SK-N-SH (cell line): Measurements from ENCODE around the gene COL28A1. TPM values are rescaled to one million over a fixed set of nuclear protein-coding genes. Genes with fewer than 3 reads are reported as not detected.
A peak's percentile ranks its signal among the peaks of the same experiment; 100 is the strongest.

Experiments used
- CTCF ChIA-PET: fragments of 300-600, 350-600 bp; formaldehyde crosslinking; extraction: SDS; loops from one replicate; lab custom pipeline; 2021; lab: Yijun Ruan, JAX
- POLR2A ChIA-PET: fragments of 350-600 bp; sonication (Branson Sonifier 250); formaldehyde crosslinking; extraction: SDS; loops from one replicate; lab custom pipeline; 2020; ENCODE audit warnings: antibody characterized with exemption, inconsistent platforms; lab: Yijun Ruan, JAX
- DNase-seq: peaks from one replicate; pipeline ENCODE4 v3.0.0; 2012
- H2AFZ ChIP-seq: fragments of 200-600 bp; sonication (generic); 2 replicates; pipeline ENCODE4 v1.8.1; 2016; ENCODE audit warnings: antibody characterized with exemption, mild to moderate bottlenecking, low read depth
- H3F3A ChIP-seq: fragments of 200-600 bp; sonication (generic); replicated peaks from 2 replicates; pipeline ENCODE3; 2016; ENCODE audit warnings: antibody characterized with exemption, mild to moderate bottlenecking; ENCODE audit not compliant: insufficient read depth
- H3K27ac ChIP-seq, 2 experiments: fragments of 200-500 bp in 1 of 2; fragments of 200-600 bp in 1 of 2; sonication (Bioruptor generic) in 1 of 2; sonication (generic), shearing (Covaris generic) in 1 of 2; 2 replicates each; pipeline versions ENCODE4 v1.5.1 to v1.6.1; 2014 to 2016; ENCODE audit warnings: low read depth in 2 of 2, inconsistent platforms in 1 of 2, low read length in 1 of 2, mild to moderate bottlenecking in 1 of 2, mixed read lengths in 1 of 2
- H3K27me3 ChIP-seq: fragments of 200-600 bp; sonication (generic), shearing (Covaris generic); 2 replicates; pipeline ENCODE4 v1.6.1; 2016; ENCODE audit warnings: mixed run types; ENCODE audit not compliant: insufficient read depth
- H3K36me3 ChIP-seq, 2 experiments: fragments of 200-500 bp in 1 of 2; fragments of 200-600 bp in 1 of 2; sonication (Bioruptor generic) in 1 of 2; sonication (generic) in 1 of 2; replicated peaks in 1 of 2; 2 replicates each; pipeline versions ENCODE3 to v1.5.1; 2014 to 2016; ENCODE audit warnings: low read length in 1 of 2, mild to moderate bottlenecking in 1 of 2; ENCODE audit not compliant: insufficient read depth in 2 of 2, control insufficient read depth in 1 of 2
- H3K4me1 ChIP-seq, 2 experiments: fragments of 200-500 bp in 1 of 2; fragments of 200-600 bp in 1 of 2; sonication (Bioruptor generic) in 1 of 2; sonication (generic), shearing (Covaris generic) in 1 of 2; 2 replicates each; pipeline versions ENCODE4 v1.5.1 to v1.6.1; 2014 to 2016; ENCODE audit warnings: low read depth in 1 of 2, low read length in 1 of 2, mixed run types in 1 of 2; ENCODE audit not compliant: insufficient read depth in 2 of 2, control insufficient read depth in 1 of 2
- H3K4me2 ChIP-seq: fragments of 200-600 bp; sonication (generic), shearing (Covaris generic); 2 replicates; pipeline ENCODE4 v1.6.1; 2017; ENCODE audit warnings: mixed run types
- H3K4me3 ChIP-seq, 2 experiments: fragments of 200-500 bp in 1 of 2; fragments of 200-600 bp in 1 of 2; sonication (Bioruptor generic) in 1 of 2; sonication (generic), shearing (Covaris generic) in 1 of 2; 2 replicates each; pipeline versions ENCODE4 v1.5.1 to v1.8.1; 2014 to 2016; ENCODE audit warnings: low read depth in 2 of 2, inconsistent platforms in 1 of 2, low read length in 1 of 2, mild to moderate bottlenecking in 1 of 2, mixed read lengths in 1 of 2, moderate library complexity in 1 of 2
- H3K79me2 ChIP-seq: fragments of 200-600 bp; sonication (generic); 2 replicates; pipeline ENCODE4 v1.8.1; 2017; ENCODE audit warnings: mild to moderate bottlenecking; ENCODE audit not compliant: insufficient read depth
- H3K9ac ChIP-seq: fragments of 200-600 bp; sonication (generic); 2 replicates; pipeline ENCODE4 v1.6.1; 2017; ENCODE audit warnings: mixed run types
- H3K9me2 ChIP-seq: fragments of 200-600 bp; sonication (generic); 2 replicates; pipeline ENCODE4 v1.6.1; 2017; ENCODE audit warnings: mixed run types
- H3K9me3 ChIP-seq: fragments of 200-600 bp; sonication (generic); 2 replicates; pipeline ENCODE4 v1.6.1; 2017; ENCODE audit warnings: mixed run types, mild to moderate bottlenecking, moderate library complexity
- H4K20me1 ChIP-seq: fragments of 200-600 bp; sonication (generic); 2 replicates; pipeline ENCODE4 v1.6.1; 2017; ENCODE audit warnings: mild to moderate bottlenecking, mixed run types; ENCODE audit not compliant: insufficient read depth
- CHD2 ChIP-seq: fragments of 150-350 bp; IDR thresholded peaks from 2 replicates; pipeline ENCODE4 v1.6.1; 2018; ENCODE audit warnings: low read length; ENCODE audit not compliant: partially characterized antibody
- ELF1 ChIP-seq: IDR thresholded peaks from 2 replicates; pipeline ENCODE4 v1.4.0; 2012
- EZH2phosphoT487 ChIP-seq: fragments of 200-600 bp; sonication (generic); IDR thresholded peaks from 2 replicates; pipeline ENCODE4 v1.6.1; 2017; ENCODE audit warnings: low read depth, mixed run types, mild to moderate bottlenecking, antibody characterized with exemption, moderate library complexity, borderline replicate concordance
- FOSL2 ChIP-seq: IDR thresholded peaks from 2 replicates; pipeline ENCODE4 v1.4.0; 2012; ENCODE audit warnings: low read depth, mild to moderate bottlenecking, moderate library complexity, borderline replicate concordance
- FOXJ3 ChIP-seq: sonication (generic); formaldehyde crosslinking; IDR thresholded peaks from 2 replicates; pipeline ENCODE4 v1.5.1; 2020; ENCODE audit warnings: mild to moderate bottlenecking, missing genetic modification reagents
- GABPA ChIP-seq: IDR thresholded peaks from 2 replicates; pipeline ENCODE4 v1.4.0; 2012; ENCODE audit warnings: low read depth, mild to moderate bottlenecking
- GATA2 ChIP-seq: sonication (generic); formaldehyde crosslinking; IDR thresholded peaks from 2 replicates; pipeline ENCODE4 v1.5.0; 2020; ENCODE audit warnings: mild to moderate bottlenecking, missing genetic modification reagents
- JUND ChIP-seq: IDR thresholded peaks from 2 replicates; pipeline ENCODE4 v1.4.0; 2012
- MAX ChIP-seq: IDR thresholded peaks from 2 replicates; pipeline ENCODE4 v1.4.0; 2012; ENCODE audit warnings: low read depth
- MEF2A ChIP-seq: IDR thresholded peaks from 2 replicates; pipeline ENCODE4 v1.4.0; 2012; ENCODE audit warnings: low read depth, borderline replicate concordance
- MXI1 ChIP-seq: IDR thresholded peaks from 2 replicates; pipeline ENCODE4 v1.6.1; 2012; ENCODE audit warnings: mild to moderate bottlenecking, low read depth, low read length, improper control_type of control experiment
- NRF1 ChIP-seq: IDR thresholded peaks from 2 replicates; pipeline ENCODE4 v1.6.1; 2012; ENCODE audit warnings: low read depth, mild to moderate bottlenecking, low read length
- POLR2AphosphoS5 ChIP-seq: IDR thresholded peaks from 2 replicates; pipeline ENCODE4 v1.6.1; 2012; ENCODE audit warnings: low read depth, low read length
- RCOR1 ChIP-seq: fragments of 150-350 bp; IDR thresholded peaks from 2 replicates; pipeline ENCODE4 v1.6.1; 2017; ENCODE audit warnings: antibody characterized with exemption, low read length
- RXRA ChIP-seq: IDR thresholded peaks from 2 replicates; pipeline ENCODE4 v1.4.0; 2012; ENCODE audit warnings: low read depth, mild to moderate bottlenecking, borderline replicate concordance
- SIN3A ChIP-seq: IDR thresholded peaks from 2 replicates; pipeline ENCODE4 v1.6.1; 2012; ENCODE audit warnings: low read depth, mild to moderate bottlenecking, low read length, moderate library complexity, borderline replicate concordance
- SMC3 ChIP-seq: IDR thresholded peaks from 2 replicates; pipeline ENCODE4 v1.6.1; 2012; ENCODE audit warnings: low read depth, low read length, improper control_type of control experiment
- TAF1 ChIP-seq: IDR thresholded peaks from 2 replicates; pipeline ENCODE4 v1.6.1; 2012; ENCODE audit warnings: low read depth, mild to moderate bottlenecking, low read length, moderate library complexity, borderline replicate concordance
- USF2 ChIP-seq: fragments of 150-350 bp; IDR thresholded peaks from 2 replicates; pipeline ENCODE4 v1.6.1; 2017; ENCODE audit warnings: antibody characterized with exemption, low read length, low read depth, borderline replicate concordance
- YY1 ChIP-seq: IDR thresholded peaks from 2 replicates; pipeline ENCODE4 v1.4.0; 2012; ENCODE audit warnings: low read depth, mild to moderate bottlenecking
- WGBS: methylation state at CpG from one replicate; pipeline ENCODE4 v1.1.6; 2017; ENCODE audit warnings: low lambda C conversion rate; 5-methylcytosine and 5-hydroxymethylcytosine counted together
- polyA plus RNA-seq, 3 experiments: library from polyadenylated mRNA; depleted of rRNA; stranded (reverse); fragments of >200 nt; gene quantifications; 2 replicates each; pipeline ENCODE4 v1.2.3, GENCODE V29; 2012
- TF ChIP-seq, protein P1 (sequence below): IDR thresholded peaks from 2 replicates; pipeline ENCODE4 v1.4.0; 2012; ENCODE audit warnings: low read depth, borderline replicate concordance
- TF ChIP-seq, protein P2 (sequence below): fragments of 200-600 bp; sonication (generic); IDR thresholded peaks from 2 replicates; pipeline ENCODE4 v1.6.1; 2017; ENCODE audit warnings: antibody characterized with exemption, mild to moderate bottlenecking, moderate library complexity

The COL28A1 gene
- polyA plus RNA-seq, 1 of the 3 experiments (the other 2 are of a cell fraction): not detected

DNA sequence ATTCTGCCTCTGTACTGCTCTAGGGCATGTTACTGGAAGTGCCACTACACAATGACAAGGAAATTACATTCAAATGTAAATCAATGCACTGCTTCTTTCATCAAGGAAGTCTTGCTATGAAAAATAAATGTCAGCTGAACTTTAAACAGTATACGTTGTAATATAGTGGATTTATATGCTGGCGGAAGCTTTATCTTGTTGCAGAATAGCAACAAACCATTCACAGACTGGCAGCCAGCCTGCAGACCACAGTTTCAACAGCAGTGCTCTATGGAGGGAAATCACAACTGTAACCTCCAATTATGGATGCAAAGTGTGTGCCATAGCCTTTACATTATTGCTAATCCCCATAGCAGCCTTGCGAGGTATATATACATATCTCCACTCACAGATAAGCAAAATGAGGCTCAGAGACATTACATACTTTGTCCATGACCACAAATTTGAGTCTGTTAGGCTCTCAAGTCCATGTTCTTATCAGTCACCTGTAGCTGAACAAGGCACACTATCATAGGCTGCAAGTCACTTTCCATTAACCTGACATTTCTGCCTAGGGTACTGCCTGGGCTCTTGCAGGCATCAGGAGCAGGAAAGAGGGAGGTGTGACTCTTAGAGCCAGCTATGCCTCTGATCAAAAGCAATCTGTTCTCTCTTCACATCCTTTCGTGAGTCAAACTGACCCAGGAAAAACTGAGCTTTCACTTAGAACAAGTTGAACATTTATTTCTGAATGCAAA lies 22.6 kb downstream of the COL28A1 start:
- no peak overlapping the region for H3K9ac ChIP-seq
- H3K27me3 ChIP-seq: no peaks in the 10 kb centered on the region
- H3K4me1 ChIP-seq: peaks cover 0 to 10% of the 10 kb centered on the region in 2 experiments; a peak in 2 of 4 replicates
- DNase-seq: no peak
- ChIA-PET POLR2A (no interaction called here), CTCF (interaction anchor here (0.9 to 1.7 kb wide), 5 partner anchors 13 to 410 kb away, joined by 3 to 6 read pairs (median 3); no protein-coding TSS in a partner anchor)
- no peak for TF ChIP-seq NRF1
- TF ChIP-seq, protein P1, sequence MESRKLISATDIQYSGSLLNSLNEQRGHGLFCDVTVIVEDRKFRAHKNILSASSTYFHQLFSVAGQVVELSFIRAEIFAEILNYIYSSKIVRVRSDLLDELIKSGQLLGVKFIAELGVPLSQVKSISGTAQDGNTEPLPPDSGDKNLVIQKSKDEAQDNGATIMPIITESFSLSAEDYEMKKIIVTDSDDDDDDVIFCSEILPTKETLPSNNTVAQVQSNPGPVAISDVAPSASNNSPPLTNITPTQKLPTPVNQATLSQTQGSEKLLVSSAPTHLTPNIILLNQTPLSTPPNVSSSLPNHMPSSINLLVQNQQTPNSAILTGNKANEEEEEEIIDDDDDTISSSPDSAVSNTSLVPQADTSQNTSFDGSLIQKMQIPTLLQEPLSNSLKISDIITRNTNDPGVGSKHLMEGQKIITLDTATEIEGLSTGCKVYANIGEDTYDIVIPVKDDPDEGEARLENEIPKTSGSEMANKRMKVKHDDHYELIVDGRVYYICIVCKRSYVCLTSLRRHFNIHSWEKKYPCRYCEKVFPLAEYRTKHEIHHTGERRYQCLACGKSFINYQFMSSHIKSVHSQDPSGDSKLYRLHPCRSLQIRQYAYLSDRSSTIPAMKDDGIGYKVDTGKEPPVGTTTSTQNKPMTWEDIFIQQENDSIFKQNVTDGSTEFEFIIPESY: no peak
- no peak for TF ChIP-seq GABPA
- TF ChIP-seq RCOR1: no peak
- TF ChIP-seq USF2: no peak
- no peak for TF ChIP-seq FOSL2
- TF ChIP-seq FOXJ3 (CRISPR knock-in tag): no peak
- peak; percentile 41; the same call in 1 of the 2 replicates for TF ChIP-seq GATA2
- H3K79me2 ChIP-seq: no peaks in the 10 kb centered on the region
- H2AFZ ChIP-seq: no peak overlapping the region
- no peak overlapping the region for H3K4me2 ChIP-seq
- H3K36me3 ChIP-seq: no peaks in the 10 kb centered on the region
- no peaks in the 10 kb centered on the region for H3K9me2 ChIP-seq
- H3F3A ChIP-seq: no peaks in the 10 kb centered on the region
- H3K4me3 ChIP-seq: no peak overlapping the region
- WGBS: 61% methylated on average over 4 of the region's 4 CpGs
- no peaks in the 10 kb centered on the region for H4K20me1 ChIP-seq
- H3K27ac ChIP-seq: no peak overlapping the region
- H3K9me3 ChIP-seq: no peaks in the 10 kb centered on the region

DNA sequence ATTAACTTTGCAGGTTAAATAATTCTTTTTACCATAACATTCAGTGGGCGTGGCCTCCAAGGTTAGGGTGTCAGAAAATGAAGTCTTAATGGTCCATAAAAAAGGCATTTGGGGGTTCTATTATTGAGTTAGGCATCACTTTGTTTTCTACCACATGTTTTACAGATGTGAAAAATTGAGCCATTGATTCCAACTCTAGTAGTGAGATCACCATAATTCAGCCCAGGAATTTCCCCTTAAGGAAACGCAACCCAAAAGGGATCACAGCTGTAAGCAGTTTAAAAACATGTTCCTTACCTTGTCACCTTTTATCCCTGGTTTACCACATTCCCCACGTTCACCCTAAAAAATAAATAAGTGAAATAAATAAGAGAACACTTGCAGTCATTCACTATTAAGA lies 24.9 kb downstream of the COL28A1 start:
- Histone ChIP-seq H3K79me2 (no peaks in the 10 kb centered on the region), H3K36me3 (no peaks in the 10 kb centered on the region), H3K4me3 (no peak overlapping the region), H3K27ac (no peak overlapping the region), H3K27me3 (no peaks in the 10 kb centered on the region), H3K9ac (no peak overlapping the region), H3K4me2 (no peak overlapping the region), H4K20me1 (no peaks in the 10 kb centered on the region), H3K9me3 (no peaks in the 10 kb centered on the region), H3F3A (no peaks in the 10 kb centered on the region), H3K4me1 (peaks cover 0 to 11% of the 10 kb centered on the region in 2 experiments; a peak in 2 of 4 replicates), H2AFZ (no peak overlapping the region), H3K9me2 (no peaks in the 10 kb centered on the region)
- no peak for DNase-seq
- ChIA-PET POLR2A (no interaction called here), CTCF (interaction anchor here (1.2 to 1.6 kb wide), 2 partner anchors 12 to 24 kb away, joined by 4 read pairs; no protein-coding TSS in a partner anchor)
- 61% methylated on average over 3 of the region's 3 CpGs for WGBS
- no peak for TF ChIP-seq GATA2
- no peak for TF ChIP-seq MXI1
- TF ChIP-seq GABPA: no peak
- TF ChIP-seq, protein P2, sequence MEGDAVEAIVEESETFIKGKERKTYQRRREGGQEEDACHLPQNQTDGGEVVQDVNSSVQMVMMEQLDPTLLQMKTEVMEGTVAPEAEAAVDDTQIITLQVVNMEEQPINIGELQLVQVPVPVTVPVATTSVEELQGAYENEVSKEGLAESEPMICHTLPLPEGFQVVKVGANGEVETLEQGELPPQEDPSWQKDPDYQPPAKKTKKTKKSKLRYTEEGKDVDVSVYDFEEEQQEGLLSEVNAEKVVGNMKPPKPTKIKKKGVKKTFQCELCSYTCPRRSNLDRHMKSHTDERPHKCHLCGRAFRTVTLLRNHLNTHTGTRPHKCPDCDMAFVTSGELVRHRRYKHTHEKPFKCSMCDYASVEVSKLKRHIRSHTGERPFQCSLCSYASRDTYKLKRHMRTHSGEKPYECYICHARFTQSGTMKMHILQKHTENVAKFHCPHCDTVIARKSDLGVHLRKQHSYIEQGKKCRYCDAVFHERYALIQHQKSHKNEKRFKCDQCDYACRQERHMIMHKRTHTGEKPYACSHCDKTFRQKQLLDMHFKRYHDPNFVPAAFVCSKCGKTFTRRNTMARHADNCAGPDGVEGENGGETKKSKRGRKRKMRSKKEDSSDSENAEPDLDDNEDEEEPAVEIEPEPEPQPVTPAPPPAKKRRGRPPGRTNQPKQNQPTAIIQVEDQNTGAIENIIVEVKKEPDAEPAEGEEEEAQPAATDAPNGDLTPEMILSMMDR: no peak
- no peak for TF ChIP-seq MAX
- no peak for TF ChIP-seq SMC3
- no peak for TF ChIP-seq FOXJ3 (CRISPR knock-in tag)
- TF ChIP-seq ELF1: no peak
- no peak for TF ChIP-seq POLR2AphosphoS5
- no peak for TF ChIP-seq MEF2A
- no peak for TF ChIP-seq RXRA
- TF ChIP-seq EZH2phosphoT487: no peak
- TF ChIP-seq CHD2: no peak
- no peak for TF ChIP-seq SIN3A
- TF ChIP-seq USF2: no peak
- no peak for TF ChIP-seq YY1
- TF ChIP-seq RCOR1: no peak
- no peak for TF ChIP-seq TAF1
- TF ChIP-seq JUND: no peak
